Keratinocyte (primary cell): Measurements from ENCODE around the gene ST3GAL5.

Source experiments
- CTCF ChIP-seq, 3 experiments: IDR thresholded peaks in 1 of 3; conservative IDR thresholded peaks in 1 of 3; optimal IDR thresholded peaks in 1 of 3; 2 replicates in 2 of 3; 3 replicates in 1 of 3; pipeline versions ENCODE3 to v1.5.1; 2011; ENCODE audit warnings: low read length in 3 of 3, mild to moderate bottlenecking in 3 of 3, moderate library complexity in 2 of 3, control low read depth in 1 of 3, inconsistent platforms in 1 of 3; ENCODE audit not compliant: insufficient read depth in 2 of 3; ENCODE audit errors: extremely low read depth in 1 of 3
- EZH2 ChIP-seq: IDR thresholded peaks from one replicate; pipeline ENCODE4 v1.6.1; 2012; ENCODE audit warnings: inconsistent platforms, mild to moderate bottlenecking, low read length, moderate library complexity

- TF ChIP-seq CTCF (optimal IDR thresholded peaks at IDR 0.05 in 1 of 3, IDR thresholded peaks at IDR 0.05 in 1 of 3, conservative IDR thresholded peaks at IDR 0.05 in 1 of 3; ENCODE audit: extremely low read depth in 1 of 3, insufficient read depth in 2 of 3, low read length in 3 of 3) (no peak), EZH2 (no peak)
Measured at GRCh38 chr2:85854897-85855296, 33.9 kb downstream of the ST3GAL5 start.
